HG03457 (cell line): ENCODE data around the gene GCSH.

Experiments used
- ATAC-seq: cut with Tn5 transposase; IDR thresholded peaks from one replicate; pipeline ENCODE4 v1.9.1; 2021; ENCODE audit warnings: moderate number of reproducible peaks; ENCODE audit not compliant: unreplicated experiment

Gene GCSH

GRCh38 chr16:81053761-81054160 lies 42.4 kb downstream of the GCSH start:
- no peak for ATAC-seq

GRCh38 chr16:81042821-81043220 lies 53.4 kb downstream of the GCSH start:
- ATAC-seq = no peak

GRCh38 chr16:81041696-81042095 lies 54.5 kb downstream of the GCSH start:
- ATAC-seq = no peak

- ATAC-seq = no peak
Measured at GRCh38 chr16:81040842-81041241, 55.4 kb downstream of the GCSH start.

- ATAC-seq = no peak
Measured at GRCh38 chr16:81040131-81040530, 56.1 kb downstream of the GCSH start.

GRCh38 chr16:81036751-81037350 lies 59.3 kb downstream of the GCSH start:
- no peak for ATAC-seq

GRCh38 chr16:81035975-81036750 lies 60.0 kb downstream of the GCSH start:
- ATAC-seq = peak; percentile 46

GRCh38 chr16:81035398-81035974 lies 60.7 kb downstream of the GCSH start, which contains the start of gene ATMIN:
ATMIN (plus strand) TSS chr16:81035842; CDS start chr16:81035871, 29 bp downstream.
- ATAC-seq = peak; percentile 90
